ENCODE measurements around the gene HABP4. TPM values are rescaled to one million over a fixed set of nuclear protein-coding genes. Genes with fewer than 3 reads are reported as not detected.
A peak's percentile ranks its signal among the peaks of the same experiment; 100 is the strongest.

Gene HABP4
- total and polyA plus RNA-seq, 10 of the 15 experiments (the other 5 are each of a cell fraction or from before 2014, with no cell fraction given) = 1.6 to 15.4 (median 11.6) TPM

- no peak for TF ChIP-seq EGR1 (IDR thresholded peaks at IDR 0.05; ENCODE audit: borderline replicate concordance in 1 of 2, low read depth in 2 of 2, low read length in 2 of 2)
- TF ChIP-seq MYB (IDR thresholded peaks at IDR 0.05; ENCODE audit: borderline replicate concordance, low read depth, low read length) = no peak
- TF ChIP-seq POU2F2 (IDR thresholded peaks at IDR 0.05; ENCODE audit: borderline replicate concordance, low read depth, low read length) = no peak
- TF ChIP-seq CUX1 (IDR thresholded peaks at IDR 0.05; ENCODE audit: insufficient replicate concordance, low read depth, low read length) = no peak
- no peak for TF ChIP-seq EZH2 (IDR thresholded peaks at IDR 0.05; ENCODE audit: borderline replicate concordance, control insufficient read depth, low read depth, low read length)
- TF ChIP-seq ELK1 (IDR thresholded peaks at IDR 0.05; ENCODE audit: low read depth, low read length) = 0 out of 2 replicates have a peak, but pooled peaks have one; percentile 36
- TF ChIP-seq TCF12 (IDR thresholded peaks at IDR 0.05; ENCODE audit: low read depth, low read length) = no peak
- peak; percentile 94 for TF ChIP-seq NFYB (IDR thresholded peaks at IDR 0.05; ENCODE audit: insufficient read depth, low read depth, low read length)
- no peak for TF ChIP-seq TARDBP (IDR thresholded peaks at IDR 0.05; ENCODE audit: borderline replicate concordance)
- 0 out of 2 replicates have a peak, but pooled peaks have one; percentile 78 for TF ChIP-seq GATAD2B (conservative IDR thresholded peaks at IDR 0.05; ENCODE audit: low read depth)
Measured at GRCh38 chr9:96418083-96418919, 31.7 kb upstream of the HABP4 start, which contains the start of gene ZNF367 (continued).

All from GM12878 (cell line).